H9 (cell line): Measurements from ENCODE around the gene TP53INP2. TPM values are rescaled to one million over a fixed set of nuclear protein-coding genes. Genes with fewer than 3 reads are reported as not detected.

Source experiments
- DNase-seq: peaks from one replicate; pipeline ENCODE4 v3.0.0-alpha.2; 2017
- H2AFZ ChIP-seq: one replicate; pipeline ENCODE4 v1.6.1; 2013; ENCODE audit warnings: mild to moderate bottlenecking, low read length, control low read depth, moderate library complexity
- H2AK5ac ChIP-seq: 2 replicates; pipeline ENCODE4 v1.6.1; 2013; ENCODE audit warnings: low read length, control low read depth, mixed read lengths; ENCODE audit not compliant: insufficient read length
- H2BK120ac ChIP-seq: one replicate; pipeline ENCODE4 v1.6.1; 2013; ENCODE audit warnings: low read depth, mild to moderate bottlenecking, low read length, control low read depth, inconsistent platforms; ENCODE audit not compliant: poor library complexity, severe bottlenecking
- H2BK12ac ChIP-seq: 2 replicates; pipeline ENCODE4 v1.6.1; 2013; ENCODE audit warnings: low read length, control low read depth, mixed read lengths, low read depth; ENCODE audit not compliant: insufficient read length
- H2BK15ac ChIP-seq: 2 replicates; pipeline ENCODE4 v1.6.1; 2013; ENCODE audit warnings: low read depth, low read length, control low read depth
- H2BK20ac ChIP-seq: one replicate; pipeline ENCODE4 v1.6.1; 2013; ENCODE audit warnings: low read depth, mild to moderate bottlenecking, low read length, control low read depth, inconsistent platforms; ENCODE audit not compliant: poor library complexity, severe bottlenecking
- H2BK5ac ChIP-seq: 2 replicates; pipeline ENCODE4 v1.6.1; 2013; ENCODE audit warnings: low read length, control low read depth, mixed read lengths; ENCODE audit not compliant: insufficient read length
- H3K14ac ChIP-seq: 2 replicates; pipeline ENCODE4 v1.6.1; 2013; ENCODE audit warnings: low read length, control low read depth; ENCODE audit not compliant: insufficient read depth
- H3K18ac ChIP-seq: 2 replicates; pipeline ENCODE4 v1.6.1; 2013; ENCODE audit warnings: low read depth, mild to moderate bottlenecking, mixed read lengths, low read length, control low read depth; ENCODE audit not compliant: insufficient read length
- H3K23ac ChIP-seq: 2 replicates; pipeline ENCODE4 v1.6.1; 2013; ENCODE audit warnings: low read length, control low read depth, mixed read lengths, low read depth; ENCODE audit not compliant: insufficient read length
- H3K23me2 ChIP-seq: 2 replicates; pipeline ENCODE4 v1.6.1; 2013; ENCODE audit warnings: low read depth, mild to moderate bottlenecking, mixed read lengths, low read length, control low read depth; ENCODE audit not compliant: insufficient read length, poor library complexity, severe bottlenecking
- H3K27ac ChIP-seq: 2 replicates; pipeline ENCODE4 v1.5.1; 2013; ENCODE audit warnings: low read length, control low read depth, mixed read lengths, low read depth; ENCODE audit not compliant: insufficient read length
- H3K27me3 ChIP-seq: 2 replicates; pipeline ENCODE4 v1.6.1; 2013; ENCODE audit warnings: low read length, control low read depth, inconsistent platforms; ENCODE audit not compliant: insufficient read depth
- H3K4ac ChIP-seq: 2 replicates; pipeline ENCODE4 v1.6.1; 2013; ENCODE audit warnings: low read depth, mild to moderate bottlenecking, control low read depth, inconsistent platforms, low read length, moderate library complexity
- H3K4me1 ChIP-seq: 2 replicates; pipeline ENCODE4 v1.6.1; 2013; ENCODE audit warnings: low read length, control low read depth, inconsistent platforms; ENCODE audit not compliant: insufficient read depth
- H3K4me2 ChIP-seq: 2 replicates; pipeline ENCODE4 v1.6.1; 2013; ENCODE audit warnings: low read length, control low read depth, mixed read lengths; ENCODE audit not compliant: insufficient read length, insufficient read depth
- H3K56ac ChIP-seq: 2 replicates; pipeline ENCODE4 v1.6.1; 2013; ENCODE audit warnings: low read depth, mild to moderate bottlenecking, mixed read lengths, low read length, control low read depth; ENCODE audit not compliant: insufficient read length
- H3K79me1 ChIP-seq: 2 replicates; pipeline ENCODE4 v1.6.1; 2013; ENCODE audit warnings: low read depth, mild to moderate bottlenecking, moderate library complexity, low read length, control low read depth, inconsistent platforms; ENCODE audit not compliant: insufficient read depth, poor library complexity, severe bottlenecking
- H3K79me2 ChIP-seq: 2 replicates; pipeline ENCODE4 v1.6.1; 2013; ENCODE audit warnings: low read length, control low read depth, inconsistent platforms; ENCODE audit not compliant: insufficient read depth
- H3K9ac ChIP-seq: 2 replicates; pipeline ENCODE4 v1.6.1; 2013; ENCODE audit warnings: low read length, control low read depth, mixed read lengths; ENCODE audit not compliant: insufficient read length; ENCODE audit errors: extremely low read depth
- H3K9me3 ChIP-seq: one replicate; pipeline ENCODE4 v1.6.1; 2013; ENCODE audit warnings: low read depth, low read length, inconsistent platforms; ENCODE audit not compliant: control insufficient read depth
- H3T11ph ChIP-seq: one replicate; pipeline ENCODE4 v1.6.1; 2013; ENCODE audit warnings: mild to moderate bottlenecking, low read length, control low read depth, inconsistent platforms
- H4K20me1 ChIP-seq: one replicate; pipeline ENCODE4 v1.6.1; 2013; ENCODE audit not compliant: control insufficient read depth, insufficient read length, insufficient read depth
- H4K5ac ChIP-seq: 2 replicates; pipeline ENCODE4 v1.6.1; 2013; ENCODE audit warnings: low read depth, mild to moderate bottlenecking, mixed read lengths, low read length, control low read depth; ENCODE audit not compliant: insufficient read length
- H4K8ac ChIP-seq: replicated peaks from 2 replicates; pipeline ENCODE4 v1.6.1; 2013; ENCODE audit warnings: low read length, control low read depth, mixed read lengths, low read depth; ENCODE audit not compliant: insufficient read length
- H4K91ac ChIP-seq: 2 replicates; pipeline ENCODE4 v1.6.1; 2013; ENCODE audit warnings: low read depth, mild to moderate bottlenecking, moderate library complexity, mixed read lengths, low read length, control low read depth; ENCODE audit not compliant: insufficient read length
- H3K27ac Mint-ChIP-seq, 3 experiments: 2 replicates in 2 of 3; 3 replicates in 1 of 3; pipeline ENCODE4 v1.8.0; 2020 to 2021; ENCODE audit warnings: mixed read lengths in 3 of 3, mild to moderate bottlenecking in 1 of 3, moderate library complexity in 1 of 3
- H3K27me3 Mint-ChIP-seq: 2 replicates; pipeline ENCODE4 v1.8.0; 2021; ENCODE audit warnings: low read depth, mild to moderate bottlenecking, moderate library complexity, mixed read lengths
- H3K36me3 Mint-ChIP-seq, 3 experiments: 2 replicates in 2 of 3; 3 replicates in 1 of 3; pipeline ENCODE4 v1.8.0; 2020 to 2021; ENCODE audit warnings: low read depth in 3 of 3, mixed read lengths in 3 of 3; ENCODE audit not compliant: insufficient read depth in 1 of 3
- H3K4me1 Mint-ChIP-seq, 2 experiments: 2 replicates each; pipeline ENCODE4 v1.8.0; 2020; ENCODE audit warnings: mixed read lengths in 2 of 2
- H3K4me3 Mint-ChIP-seq, 2 experiments: 2 replicates in 1 of 2; 3 replicates in 1 of 2; pipeline ENCODE4 v1.8.0; 2020 to 2021; ENCODE audit warnings: mild to moderate bottlenecking in 2 of 2, mixed read lengths in 2 of 2, moderate library complexity in 1 of 2
- H3K9me3 Mint-ChIP-seq, 2 experiments: 2 replicates in 1 of 2; 3 replicates in 1 of 2; pipeline ENCODE4 v1.8.0; 2020; ENCODE audit warnings: mild to moderate bottlenecking in 2 of 2, mixed read lengths in 2 of 2, moderate library complexity in 1 of 2
- CTCF ChIP-seq: fragments of 200-600 bp; sonication (generic); conservative IDR thresholded peaks from 3 replicates; pipeline ENCODE4 v1.8.0; 2021; ENCODE audit warnings: antibody characterized with exemption, mild to moderate bottlenecking
- WGBS: extraction: QIAGEN DNeasy Blood & Tissue Kit; methylation state at CpG from one replicate; pipeline ENCODE4 v1.1.7; 2013; ENCODE audit warnings: missing lambda C conversion rate, low lambda C conversion rate, mixed read lengths; ENCODE audit not compliant: insufficient read length; ENCODE audit errors: extremely low coverage; 5-methylcytosine and 5-hydroxymethylcytosine counted together
- total RNA-seq: library from RNA; stranded (reverse); gene quantifications from 2 replicates; pipeline ENCODE4 v1.2.1, GENCODE V29; 2021

The TP53INP2 gene
- total RNA-seq, 1 experiment from 2014 or later, result 8.0 TPM

DNA sequence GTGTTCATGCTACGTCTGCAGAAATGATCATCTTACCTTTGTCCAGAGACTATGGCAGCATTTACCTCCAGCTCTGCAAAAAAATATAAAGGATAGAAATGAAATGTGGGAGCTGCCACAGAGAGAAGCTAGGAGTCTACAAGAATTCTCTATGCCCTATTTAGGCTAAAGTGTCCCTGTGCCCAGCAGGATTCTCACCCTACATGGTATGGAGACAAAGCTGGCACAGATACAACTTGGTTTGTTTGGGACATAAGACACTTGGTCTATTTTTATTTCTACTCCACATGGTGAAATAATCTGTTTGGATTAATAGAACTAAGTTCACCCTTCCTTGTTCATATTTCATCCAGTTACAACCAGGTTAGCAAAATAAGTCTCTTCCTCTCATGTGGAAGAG is 28.4 kb downstream of the TP53INP2 start:
- no peak overlapping the region for H2BK15ac ChIP-seq
- no peak overlapping the region for H2BK5ac ChIP-seq
- H2BK20ac ChIP-seq, result no peak overlapping the region
- no peaks in the 10 kb centered on the region for H3K79me1 ChIP-seq
- Mint-ChIP-seq H3K9me3 (no peaks in the 10 kb centered on the region), H3K36me3 (peaks cover 0 to 32% (median 0%) of the 10 kb centered on the region in 3 experiments; a peak in 2 of 7 replicates), H3K4me3 (no peak overlapping the region), H3K4me1 (no peaks in the 10 kb centered on the region), H3K27me3 (no peaks in the 10 kb centered on the region), H3K27ac (no peak overlapping the region)
- no peak overlapping the region for H2BK12ac ChIP-seq
- H4K5ac ChIP-seq, result no peak overlapping the region
- H3K18ac ChIP-seq, result no peak overlapping the region
- DNase-seq, result no peak
- no peak overlapping the region for H4K8ac ChIP-seq
- no peak overlapping the region for H3K27ac ChIP-seq
- no peaks in the 10 kb centered on the region for H4K20me1 ChIP-seq
- no peaks in the 10 kb centered on the region for H3K9me3 ChIP-seq
- H3K79me2 ChIP-seq, result no peaks in the 10 kb centered on the region
- no peak overlapping the region for H2AK5ac ChIP-seq
- H3K27me3 ChIP-seq, result no peaks in the 10 kb centered on the region
- H3K4me1 ChIP-seq, result no peaks in the 10 kb centered on the region
- no peak overlapping the region for H2AFZ ChIP-seq
- TF ChIP-seq CTCF, result no peak
- H3K14ac ChIP-seq, result no peak overlapping the region
- no peak overlapping the region for H2BK120ac ChIP-seq
- no peak overlapping the region for H3K23ac ChIP-seq
- H4K91ac ChIP-seq, result no peak overlapping the region
- no CpG with 5 or more reads among the region's 1 CpG for WGBS
- H3K23me2 ChIP-seq, result no peaks in the 10 kb centered on the region
- no peak overlapping the region for H3K9ac ChIP-seq
- no peak overlapping the region for H3K56ac ChIP-seq
- no peak overlapping the region for H3K4ac ChIP-seq
- no peak overlapping the region for H3T11ph ChIP-seq
- H3K4me2 ChIP-seq, result no peak overlapping the region
